Ishikawa (cell line): Measurements from ENCODE around the gene OLIG1.

ENCODE experiments used
- CEBPB ChIP-seq: IDR thresholded peaks from 2 replicates; pipeline ENCODE4 v1.6.1; 2012
- CREB1 ChIP-seq: IDR thresholded peaks from 2 replicates; pipeline ENCODE4 v1.6.1; 2012; ENCODE audit warnings: low read depth
- EGR1 ChIP-seq: IDR thresholded peaks from 2 replicates; pipeline ENCODE4 v1.6.1; 2012
- EP300 ChIP-seq: IDR thresholded peaks from 2 replicates; pipeline ENCODE4 v1.6.1; 2012; ENCODE audit warnings: borderline replicate concordance
- FOXM1 ChIP-seq: IDR thresholded peaks from 2 replicates; pipeline ENCODE4 v1.6.1; 2012; ENCODE audit warnings: low read depth, borderline replicate concordance
- MAX ChIP-seq: IDR thresholded peaks from 2 replicates; pipeline ENCODE4 v1.6.1; 2012
- NFIC ChIP-seq: IDR thresholded peaks from 2 replicates; pipeline ENCODE4 v1.6.1; 2012
- RAD21 ChIP-seq: IDR thresholded peaks from 2 replicates; pipeline ENCODE4 v1.6.1; 2012; ENCODE audit warnings: low read depth
- REST ChIP-seq: IDR thresholded peaks from 2 replicates; pipeline ENCODE4 v1.6.1; 2012; ENCODE audit warnings: low read depth, mild to moderate bottlenecking
- TAF1 ChIP-seq: IDR thresholded peaks from 2 replicates; pipeline ENCODE4 v1.6.1; 2012; ENCODE audit warnings: low read depth, mild to moderate bottlenecking
- TCF12 ChIP-seq: IDR thresholded peaks from 2 replicates; pipeline ENCODE4 v1.6.1; 2012; ENCODE audit warnings: low read depth
- TEAD4 ChIP-seq: IDR thresholded peaks from 2 replicates; pipeline ENCODE4 v1.6.1; 2012
- USF1 ChIP-seq: IDR thresholded peaks from 2 replicates; pipeline ENCODE4 v1.6.1; 2012
- YY1 ChIP-seq: IDR thresholded peaks from 2 replicates; pipeline ENCODE4 v1.6.1; 2012; ENCODE audit warnings: low read depth
- ZBTB7A ChIP-seq: IDR thresholded peaks from 2 replicates; pipeline ENCODE4 v1.6.1; 2012; ENCODE audit warnings: low read depth

Gene OLIG1

GRCh38 chr21:33113131-33113530 lies 43.2 kb downstream of the OLIG1 start:
- TF ChIP-seq TEAD4 (no peak), NFIC (no peak), RAD21 (no peak), USF1 (no peak), MAX (no peak), YY1 (no peak), EGR1 (no peak), EP300 (no peak), TAF1 (no peak), CREB1 (no peak), CEBPB (no peak), REST (no peak), FOXM1 (no peak)

- TF ChIP-seq TEAD4 (no peak), MAX (no peak), ZBTB7A (no peak), TCF12 (no peak), TAF1 (no peak), EP300 (no peak), EGR1 (no peak), REST (no peak), CREB1 (no peak), FOXM1 (no peak), YY1 (no peak)
Measured at GRCh38 chr21:33114276-33114675, 44.3 kb downstream of the OLIG1 start.

GRCh38 chr21:33115631-33116510 lies 45.9 kb downstream of the OLIG1 start:
- TF ChIP-seq ZBTB7A: no peak
- no peak for TF ChIP-seq CREB1

GRCh38 chr21:33116676-33117075 lies 46.7 kb downstream of the OLIG1 start:
- TF ChIP-seq EP300: no peak
- TF ChIP-seq MAX: no peak
- TF ChIP-seq EGR1: no peak
- TF ChIP-seq TCF12: no peak

- TF ChIP-seq MAX: no peak
- TF ChIP-seq TEAD4: no peak
- no peak for TF ChIP-seq USF1
- no peak for TF ChIP-seq REST
- TF ChIP-seq NFIC: no peak
- no peak for TF ChIP-seq TAF1
- no peak for TF ChIP-seq YY1
- no peak for TF ChIP-seq CEBPB
- no peak for TF ChIP-seq CREB1
- no peak for TF ChIP-seq ZBTB7A
- TF ChIP-seq RAD21: no peak
- no peak for TF ChIP-seq EGR1
- no peak for TF ChIP-seq TCF12
- TF ChIP-seq EP300: no peak
Measured at GRCh38 chr21:33117101-33117888, 47.4 kb downstream of the OLIG1 start.
